HEK293 (cell line): ENCODE data around the gene ZNF330.

Source experiments
- ZNF624 ChIP-seq: fragments of 450-650 bp; formaldehyde crosslinking; IDR thresholded peaks from 2 replicates; pipeline ENCODE4 v1.5.1; 2017; ENCODE audit warnings: missing biosample characterization, missing genetic modification characterization
- TF ChIP-seq, protein P1 (sequence below): fragments of 450-650 bp; formaldehyde crosslinking; IDR thresholded peaks from 2 replicates; pipeline ENCODE4 v1.5.0; 2017; ENCODE audit warnings: missing biosample characterization, missing genetic modification characterization, borderline replicate concordance
- TF ChIP-seq, protein P2 (sequence below): fragments of 450-650 bp; formaldehyde crosslinking; IDR thresholded peaks from 2 replicates; pipeline ENCODE4 v1.5.1; 2016; ENCODE audit warnings: missing biosample characterization, missing genetic modification characterization
- TF ChIP-seq, protein P3 (sequence below): fragments of 450-650 bp; formaldehyde crosslinking; IDR thresholded peaks from 2 replicates; pipeline ENCODE4 v1.5.1; 2017; ENCODE audit warnings: missing biosample characterization, missing genetic modification characterization

The ZNF330 gene

DNA sequence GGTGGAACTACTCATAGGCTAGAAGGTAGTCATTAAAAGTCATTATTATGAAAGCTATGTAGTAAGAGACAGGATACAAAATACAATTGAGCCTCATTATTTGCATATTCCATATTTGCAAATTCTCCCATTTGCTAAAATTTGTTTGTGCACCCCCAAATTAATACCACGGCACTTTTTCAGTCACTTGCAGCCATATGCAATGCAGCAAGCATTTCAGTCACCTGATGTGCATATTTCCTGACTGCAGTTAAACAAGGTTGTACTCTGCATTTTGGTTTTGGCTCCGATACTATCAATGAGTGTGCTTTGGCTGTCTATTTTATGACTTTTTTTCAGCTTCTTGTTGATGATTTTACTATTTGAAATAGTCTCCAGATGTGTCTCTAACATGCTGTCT is 62.9 kb downstream of the ZNF330 start (continued):
- TF ChIP-seq, protein P1, sequence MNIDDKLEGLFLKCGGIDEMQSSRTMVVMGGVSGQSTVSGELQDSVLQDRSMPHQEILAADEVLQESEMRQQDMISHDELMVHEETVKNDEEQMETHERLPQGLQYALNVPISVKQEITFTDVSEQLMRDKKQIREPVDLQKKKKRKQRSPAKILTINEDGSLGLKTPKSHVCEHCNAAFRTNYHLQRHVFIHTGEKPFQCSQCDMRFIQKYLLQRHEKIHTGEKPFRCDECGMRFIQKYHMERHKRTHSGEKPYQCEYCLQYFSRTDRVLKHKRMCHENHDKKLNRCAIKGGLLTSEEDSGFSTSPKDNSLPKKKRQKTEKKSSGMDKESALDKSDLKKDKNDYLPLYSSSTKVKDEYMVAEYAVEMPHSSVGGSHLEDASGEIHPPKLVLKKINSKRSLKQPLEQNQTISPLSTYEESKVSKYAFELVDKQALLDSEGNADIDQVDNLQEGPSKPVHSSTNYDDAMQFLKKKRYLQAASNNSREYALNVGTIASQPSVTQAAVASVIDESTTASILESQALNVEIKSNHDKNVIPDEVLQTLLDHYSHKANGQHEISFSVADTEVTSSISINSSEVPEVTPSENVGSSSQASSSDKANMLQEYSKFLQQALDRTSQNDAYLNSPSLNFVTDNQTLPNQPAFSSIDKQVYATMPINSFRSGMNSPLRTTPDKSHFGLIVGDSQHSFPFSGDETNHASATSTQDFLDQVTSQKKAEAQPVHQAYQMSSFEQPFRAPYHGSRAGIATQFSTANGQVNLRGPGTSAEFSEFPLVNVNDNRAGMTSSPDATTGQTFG (tag by site-specific recombination), result no peak
- no peak for TF ChIP-seq ZNF624 (tag by site-specific recombination)
- TF ChIP-seq, protein P2, sequence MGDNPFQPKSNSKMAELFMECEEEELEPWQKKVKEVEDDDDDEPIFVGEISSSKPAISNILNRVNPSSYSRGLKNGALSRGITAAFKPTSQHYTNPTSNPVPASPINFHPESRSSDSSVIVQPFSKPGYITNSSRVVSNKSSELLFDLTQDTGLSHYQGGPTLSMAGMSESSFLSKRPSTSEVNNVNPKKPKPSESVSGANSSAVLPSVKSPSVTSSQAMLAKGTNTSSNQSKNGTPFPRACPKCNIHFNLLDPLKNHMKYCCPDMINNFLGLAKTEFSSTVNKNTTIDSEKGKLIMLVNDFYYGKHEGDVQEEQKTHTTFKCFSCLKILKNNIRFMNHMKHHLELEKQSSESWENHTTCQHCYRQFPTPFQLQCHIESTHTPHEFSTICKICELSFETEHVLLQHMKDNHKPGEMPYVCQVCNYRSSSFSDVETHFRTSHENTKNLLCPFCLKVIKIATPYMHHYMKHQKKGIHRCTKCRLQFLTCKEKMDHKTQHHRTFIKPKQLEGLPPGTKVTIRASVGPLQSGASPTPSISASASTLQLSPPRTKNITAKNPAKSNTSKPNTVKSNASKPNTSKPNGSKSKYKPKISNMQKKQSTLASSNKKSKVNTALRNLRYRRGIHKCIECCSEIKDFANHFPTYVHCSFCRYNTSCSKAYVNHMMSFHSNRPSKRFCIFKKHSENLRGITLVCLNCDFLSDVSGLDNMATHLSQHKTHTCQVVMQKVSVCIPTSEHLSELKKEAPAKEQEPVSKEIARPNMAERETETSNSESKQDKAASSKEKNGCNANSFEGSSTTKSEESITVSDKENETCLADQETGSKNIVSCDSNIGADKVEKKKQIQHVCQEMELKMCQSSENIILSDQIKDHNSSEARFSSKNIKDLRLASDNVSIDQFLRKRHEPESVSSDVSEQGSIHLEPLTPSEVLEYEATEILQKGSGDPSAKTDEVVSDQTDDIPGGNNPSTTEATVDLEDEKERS (tag by site-specific recombination), result no peak
- TF ChIP-seq, protein P3, sequence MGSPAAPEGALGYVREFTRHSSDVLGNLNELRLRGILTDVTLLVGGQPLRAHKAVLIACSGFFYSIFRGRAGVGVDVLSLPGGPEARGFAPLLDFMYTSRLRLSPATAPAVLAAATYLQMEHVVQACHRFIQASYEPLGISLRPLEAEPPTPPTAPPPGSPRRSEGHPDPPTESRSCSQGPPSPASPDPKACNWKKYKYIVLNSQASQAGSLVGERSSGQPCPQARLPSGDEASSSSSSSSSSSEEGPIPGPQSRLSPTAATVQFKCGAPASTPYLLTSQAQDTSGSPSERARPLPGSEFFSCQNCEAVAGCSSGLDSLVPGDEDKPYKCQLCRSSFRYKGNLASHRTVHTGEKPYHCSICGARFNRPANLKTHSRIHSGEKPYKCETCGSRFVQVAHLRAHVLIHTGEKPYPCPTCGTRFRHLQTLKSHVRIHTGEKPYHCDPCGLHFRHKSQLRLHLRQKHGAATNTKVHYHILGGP (tag by site-specific recombination), result no peak
